H9 (cell line): ENCODE results near the gene PIK3R5. TPM values are rescaled to one million over a fixed set of nuclear protein-coding genes. Genes with fewer than 3 reads are reported as not detected.
"Not testable (repeated sequence)": the region's sequence is repeated elsewhere in the genome, so short reads cannot be mapped to it uniquely, and the experiment has no call there.

Source experiments
- DNase-seq: peaks from one replicate; pipeline ENCODE4 v3.0.0-alpha.2; 2017
- H2AFZ ChIP-seq: one replicate; pipeline ENCODE4 v1.6.1; 2013; ENCODE audit warnings: mild to moderate bottlenecking, low read length, control low read depth, moderate library complexity
- H2AK5ac ChIP-seq: 2 replicates; pipeline ENCODE4 v1.6.1; 2013; ENCODE audit warnings: low read length, control low read depth, mixed read lengths; ENCODE audit not compliant: insufficient read length
- H2BK120ac ChIP-seq: one replicate; pipeline ENCODE4 v1.6.1; 2013; ENCODE audit warnings: low read depth, mild to moderate bottlenecking, low read length, control low read depth, inconsistent platforms; ENCODE audit not compliant: poor library complexity, severe bottlenecking
- H2BK12ac ChIP-seq: 2 replicates; pipeline ENCODE4 v1.6.1; 2013; ENCODE audit warnings: low read length, control low read depth, mixed read lengths, low read depth; ENCODE audit not compliant: insufficient read length
- H2BK15ac ChIP-seq: 2 replicates; pipeline ENCODE4 v1.6.1; 2013; ENCODE audit warnings: low read depth, low read length, control low read depth
- H2BK20ac ChIP-seq: one replicate; pipeline ENCODE4 v1.6.1; 2013; ENCODE audit warnings: low read depth, mild to moderate bottlenecking, low read length, control low read depth, inconsistent platforms; ENCODE audit not compliant: poor library complexity, severe bottlenecking
- H2BK5ac ChIP-seq: 2 replicates; pipeline ENCODE4 v1.6.1; 2013; ENCODE audit warnings: low read length, control low read depth, mixed read lengths; ENCODE audit not compliant: insufficient read length
- H3K14ac ChIP-seq: 2 replicates; pipeline ENCODE4 v1.6.1; 2013; ENCODE audit warnings: low read length, control low read depth; ENCODE audit not compliant: insufficient read depth
- H3K18ac ChIP-seq: 2 replicates; pipeline ENCODE4 v1.6.1; 2013; ENCODE audit warnings: low read depth, mild to moderate bottlenecking, mixed read lengths, low read length, control low read depth; ENCODE audit not compliant: insufficient read length
- H3K23ac ChIP-seq: 2 replicates; pipeline ENCODE4 v1.6.1; 2013; ENCODE audit warnings: low read length, control low read depth, mixed read lengths, low read depth; ENCODE audit not compliant: insufficient read length
- H3K23me2 ChIP-seq: 2 replicates; pipeline ENCODE4 v1.6.1; 2013; ENCODE audit warnings: low read depth, mild to moderate bottlenecking, mixed read lengths, low read length, control low read depth; ENCODE audit not compliant: insufficient read length, poor library complexity, severe bottlenecking
- H3K27ac ChIP-seq: 2 replicates; pipeline ENCODE4 v1.5.1; 2013; ENCODE audit warnings: low read length, control low read depth, mixed read lengths, low read depth; ENCODE audit not compliant: insufficient read length
- H3K27me3 ChIP-seq: 2 replicates; pipeline ENCODE4 v1.6.1; 2013; ENCODE audit warnings: low read length, control low read depth, inconsistent platforms; ENCODE audit not compliant: insufficient read depth
- H3K4ac ChIP-seq: 2 replicates; pipeline ENCODE4 v1.6.1; 2013; ENCODE audit warnings: low read depth, mild to moderate bottlenecking, control low read depth, inconsistent platforms, low read length, moderate library complexity
- H3K4me1 ChIP-seq: 2 replicates; pipeline ENCODE4 v1.6.1; 2013; ENCODE audit warnings: low read length, control low read depth, inconsistent platforms; ENCODE audit not compliant: insufficient read depth
- H3K4me2 ChIP-seq: 2 replicates; pipeline ENCODE4 v1.6.1; 2013; ENCODE audit warnings: low read length, control low read depth, mixed read lengths; ENCODE audit not compliant: insufficient read length, insufficient read depth
- H3K56ac ChIP-seq: 2 replicates; pipeline ENCODE4 v1.6.1; 2013; ENCODE audit warnings: low read depth, mild to moderate bottlenecking, mixed read lengths, low read length, control low read depth; ENCODE audit not compliant: insufficient read length
- H3K79me1 ChIP-seq: 2 replicates; pipeline ENCODE4 v1.6.1; 2013; ENCODE audit warnings: low read depth, mild to moderate bottlenecking, moderate library complexity, low read length, control low read depth, inconsistent platforms; ENCODE audit not compliant: insufficient read depth, poor library complexity, severe bottlenecking
- H3K79me2 ChIP-seq: 2 replicates; pipeline ENCODE4 v1.6.1; 2013; ENCODE audit warnings: low read length, control low read depth, inconsistent platforms; ENCODE audit not compliant: insufficient read depth
- H3K9ac ChIP-seq: 2 replicates; pipeline ENCODE4 v1.6.1; 2013; ENCODE audit warnings: low read length, control low read depth, mixed read lengths; ENCODE audit not compliant: insufficient read length; ENCODE audit errors: extremely low read depth
- H3K9me3 ChIP-seq: one replicate; pipeline ENCODE4 v1.6.1; 2013; ENCODE audit warnings: low read depth, low read length, inconsistent platforms; ENCODE audit not compliant: control insufficient read depth
- H3T11ph ChIP-seq: one replicate; pipeline ENCODE4 v1.6.1; 2013; ENCODE audit warnings: mild to moderate bottlenecking, low read length, control low read depth, inconsistent platforms
- H4K20me1 ChIP-seq: one replicate; pipeline ENCODE4 v1.6.1; 2013; ENCODE audit not compliant: control insufficient read depth, insufficient read length, insufficient read depth
- H4K5ac ChIP-seq: 2 replicates; pipeline ENCODE4 v1.6.1; 2013; ENCODE audit warnings: low read depth, mild to moderate bottlenecking, mixed read lengths, low read length, control low read depth; ENCODE audit not compliant: insufficient read length
- H4K8ac ChIP-seq: replicated peaks from 2 replicates; pipeline ENCODE4 v1.6.1; 2013; ENCODE audit warnings: low read length, control low read depth, mixed read lengths, low read depth; ENCODE audit not compliant: insufficient read length
- H4K91ac ChIP-seq: 2 replicates; pipeline ENCODE4 v1.6.1; 2013; ENCODE audit warnings: low read depth, mild to moderate bottlenecking, moderate library complexity, mixed read lengths, low read length, control low read depth; ENCODE audit not compliant: insufficient read length
- H3K27ac Mint-ChIP-seq, 3 experiments: 2 replicates in 2 of 3; 3 replicates in 1 of 3; pipeline ENCODE4 v1.8.0; 2020 to 2021; ENCODE audit warnings: mixed read lengths in 3 of 3, mild to moderate bottlenecking in 1 of 3, moderate library complexity in 1 of 3
- H3K27me3 Mint-ChIP-seq: 2 replicates; pipeline ENCODE4 v1.8.0; 2021; ENCODE audit warnings: low read depth, mild to moderate bottlenecking, moderate library complexity, mixed read lengths
- H3K36me3 Mint-ChIP-seq, 3 experiments: 2 replicates in 2 of 3; 3 replicates in 1 of 3; pipeline ENCODE4 v1.8.0; 2020 to 2021; ENCODE audit warnings: low read depth in 3 of 3, mixed read lengths in 3 of 3; ENCODE audit not compliant: insufficient read depth in 1 of 3
- H3K4me1 Mint-ChIP-seq, 2 experiments: 2 replicates each; pipeline ENCODE4 v1.8.0; 2020; ENCODE audit warnings: mixed read lengths in 2 of 2
- H3K4me3 Mint-ChIP-seq, 2 experiments: 2 replicates in 1 of 2; 3 replicates in 1 of 2; pipeline ENCODE4 v1.8.0; 2020 to 2021; ENCODE audit warnings: mild to moderate bottlenecking in 2 of 2, mixed read lengths in 2 of 2, moderate library complexity in 1 of 2
- H3K9me3 Mint-ChIP-seq, 2 experiments: 2 replicates in 1 of 2; 3 replicates in 1 of 2; pipeline ENCODE4 v1.8.0; 2020; ENCODE audit warnings: mild to moderate bottlenecking in 2 of 2, mixed read lengths in 2 of 2, moderate library complexity in 1 of 2
- CTCF ChIP-seq: fragments of 200-600 bp; sonication (generic); conservative IDR thresholded peaks from 3 replicates; pipeline ENCODE4 v1.8.0; 2021; ENCODE audit warnings: antibody characterized with exemption, mild to moderate bottlenecking
- WGBS: extraction: QIAGEN DNeasy Blood & Tissue Kit; methylation state at CpG from one replicate; pipeline ENCODE4 v1.1.7; 2013; ENCODE audit warnings: missing lambda C conversion rate, low lambda C conversion rate, mixed read lengths; ENCODE audit not compliant: insufficient read length; ENCODE audit errors: extremely low coverage; 5-methylcytosine and 5-hydroxymethylcytosine counted together
- total RNA-seq: library from RNA; stranded (reverse); gene quantifications from 2 replicates; pipeline ENCODE4 v1.2.1, GENCODE V29; 2021

PIK3R5 gene
- total RNA-seq, 1 experiment from 2014 or later, result 1.4 TPM

- Histone ChIP-seq H2BK20ac (no peak overlapping the region), H2BK5ac (no peak overlapping the region), H3K4me1 (no peaks in the 10 kb centered on the region), H3K9me3 (no peaks in the 10 kb centered on the region), H2BK12ac (no peak overlapping the region), H2BK15ac (no peak overlapping the region), H3K27ac (no peak overlapping the region), H3K18ac (no peak overlapping the region), H3K79me1 (no peaks in the 10 kb centered on the region), H4K8ac (no peak overlapping the region), H3K79me2 (no peaks in the 10 kb centered on the region), H2AK5ac (no peak overlapping the region), H3K14ac (no peak overlapping the region), H3K27me3 (no peaks in the 10 kb centered on the region), H3K23ac (no peak overlapping the region), H3K56ac (no peak overlapping the region), H4K5ac (no peak overlapping the region), H2AFZ (no peak overlapping the region), H3K4ac (no peak overlapping the region), H2BK120ac (no peak overlapping the region), H4K91ac (no peak overlapping the region), H3K4me2 (no peak overlapping the region), H4K20me1 (no peaks in the 10 kb centered on the region), H3K9ac (no peak overlapping the region), H3T11ph (no peak overlapping the region), H3K23me2 (no peaks in the 10 kb centered on the region)
- Mint-ChIP-seq H3K36me3 (no peaks in the 10 kb centered on the region), H3K4me3 (no peak overlapping the region), H3K27ac (no peak overlapping the region), H3K9me3 (peaks cover 6% of the 10 kb centered on the region in 2 experiments; a peak in 4 of 5 replicates), H3K4me1 (peaks cover 17 to 20% of the 10 kb centered on the region in 2 experiments), H3K27me3 (peaks cover 14% of the 10 kb centered on the region)
- no CpG with 5 or more reads among the region's 10 CpGs for WGBS
- TF ChIP-seq CTCF, result peak; percentile 90
- DNase-seq, result peak; percentile 84
Observed at GRCh38 chr17:8991514-8992285, 26.2 kb upstream of the PIK3R5 start.

- H4K20me1 ChIP-seq, H2BK15ac ChIP-seq, H3K9me3 ChIP-seq, H3K4me3 Mint-ChIP-seq, DNase-seq, H3K56ac ChIP-seq, H2BK12ac ChIP-seq, H2AK5ac ChIP-seq, H3T11ph ChIP-seq, H3K4me1 Mint-ChIP-seq, H3K4ac ChIP-seq, H3K79me1 ChIP-seq, H3K14ac ChIP-seq, H3K27ac ChIP-seq, H2AFZ ChIP-seq, H3K27me3 Mint-ChIP-seq, H3K9ac ChIP-seq, H3K23ac ChIP-seq, H4K91ac ChIP-seq, H2BK120ac ChIP-seq, H3K4me1 ChIP-seq, H3K23me2 ChIP-seq, H4K8ac ChIP-seq, H3K4me2 ChIP-seq, H3K36me3 Mint-ChIP-seq, H4K5ac ChIP-seq, H3K79me2 ChIP-seq, H3K18ac ChIP-seq, H2BK5ac ChIP-seq, H2BK20ac ChIP-seq, H3K27me3 ChIP-seq, H3K27ac Mint-ChIP-seq: not testable (repeated sequence)
- WGBS, result no CpG with 5 or more reads among the region's 2 CpGs
- peaks cover 9 to 16% of the 10 kb centered on the region in 2 experiments; a peak in 4 of 5 replicates for H3K9me3 Mint-ChIP-seq
Observed at GRCh38 chr17:8988263-8988935, 22.9 kb upstream of the PIK3R5 start.
